Measurements from ENCODE around the gene SASH1.
"Not testable (repeated sequence)": the region's sequence is repeated elsewhere in the genome, so short reads cannot be mapped to it uniquely, and the experiment has no call there.

Gene SASH1

DNA sequence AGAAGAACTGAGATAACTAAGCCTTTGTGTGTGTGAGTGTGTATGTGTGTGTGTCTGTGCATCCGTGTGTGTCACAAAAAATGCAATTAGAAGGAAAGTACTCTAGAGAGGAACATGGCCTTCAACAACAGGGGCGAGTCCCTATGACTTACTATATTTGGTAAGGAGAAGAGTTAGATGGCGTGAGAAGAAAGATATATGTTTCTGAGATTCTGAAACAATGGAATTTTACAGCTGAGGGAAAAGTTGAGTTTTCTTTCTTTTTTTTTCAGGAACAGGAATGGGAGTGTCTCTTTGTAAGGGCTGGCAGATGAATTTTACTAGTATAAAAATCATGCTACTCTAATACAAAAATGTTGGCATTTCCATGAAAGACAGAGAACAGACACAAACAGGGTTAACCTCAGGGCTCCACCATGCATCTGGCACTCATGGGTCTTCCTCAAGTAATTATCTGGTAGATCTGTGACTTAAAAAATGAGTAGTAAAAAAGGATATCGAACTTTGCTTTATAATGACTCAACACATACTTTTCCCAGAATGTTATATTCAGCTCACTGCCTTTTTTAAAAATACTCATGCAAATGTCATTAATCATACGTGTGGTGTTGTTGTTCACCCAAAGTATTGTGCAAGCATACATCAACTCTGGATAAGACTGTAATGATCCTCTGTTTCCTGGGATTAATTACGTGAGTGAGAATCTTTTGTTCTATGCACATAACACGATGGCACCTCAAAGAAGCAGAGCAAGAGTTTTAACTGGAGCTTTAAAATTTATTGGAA lies 12.8 kb upstream of the SASH1 start:
- no peak for FAIRE-seq

DNA sequence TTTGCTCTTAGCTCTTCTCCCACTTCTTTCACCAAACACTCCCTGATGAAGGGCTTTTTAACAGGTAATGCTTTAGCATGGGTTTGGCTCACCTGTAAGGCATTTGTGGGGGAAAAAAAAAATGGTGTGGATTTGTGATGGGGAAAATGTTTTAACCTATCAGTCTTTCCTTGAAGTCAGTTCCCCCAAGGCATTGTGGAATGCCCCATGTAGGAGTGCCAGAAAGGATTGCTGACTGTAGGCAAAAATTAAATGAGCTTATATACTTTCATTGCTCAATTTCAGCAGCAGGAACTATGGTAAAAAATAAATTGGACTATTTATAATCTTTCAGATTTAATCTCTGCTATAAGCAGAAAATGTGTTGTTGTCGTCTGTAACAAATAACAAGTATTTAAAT lies 10.6 kb upstream of the SASH1 start:
- no peak for FAIRE-seq

DNA sequence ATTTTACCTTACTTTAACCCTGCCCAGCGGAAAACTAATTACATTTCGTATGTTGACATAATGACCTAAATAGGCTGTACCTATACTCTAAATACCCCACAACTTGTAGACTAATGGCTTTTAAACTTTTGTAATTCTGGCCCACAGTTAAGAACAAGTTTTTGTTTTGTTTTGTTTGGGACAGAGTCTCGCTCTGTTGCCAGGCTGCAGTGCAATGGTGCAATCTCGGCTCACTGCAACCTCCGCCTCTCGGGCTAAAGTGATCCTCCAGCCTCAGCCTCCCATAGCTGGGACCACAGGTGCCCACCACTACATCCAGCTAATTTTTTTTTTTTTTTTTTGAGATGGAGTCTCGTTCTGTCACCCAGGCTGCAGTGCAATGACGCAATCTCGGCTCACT lies 5.7 kb upstream of the SASH1 start:
- FAIRE-seq: no peak

DNA sequence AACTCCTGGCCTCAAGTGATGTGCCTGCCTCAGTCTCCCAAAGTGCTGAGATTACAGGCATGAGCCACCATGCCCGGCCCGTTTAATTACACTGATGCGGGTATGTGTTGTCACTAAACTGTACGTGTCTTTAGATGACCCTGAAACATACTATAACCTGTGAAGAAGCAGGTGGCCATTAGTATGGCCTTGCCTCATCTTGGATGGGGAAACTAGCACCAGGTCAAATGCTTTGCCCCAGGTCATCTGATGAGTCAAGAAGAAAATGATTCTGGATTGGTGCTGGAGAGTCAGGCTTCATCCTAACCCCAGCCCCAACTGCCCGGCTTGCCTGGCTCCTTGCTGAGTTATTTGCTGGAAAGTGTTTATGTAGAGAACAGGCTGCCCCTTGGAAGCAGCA lies 2.9 kb upstream of the SASH1 start:
- no peak for FAIRE-seq

DNA sequence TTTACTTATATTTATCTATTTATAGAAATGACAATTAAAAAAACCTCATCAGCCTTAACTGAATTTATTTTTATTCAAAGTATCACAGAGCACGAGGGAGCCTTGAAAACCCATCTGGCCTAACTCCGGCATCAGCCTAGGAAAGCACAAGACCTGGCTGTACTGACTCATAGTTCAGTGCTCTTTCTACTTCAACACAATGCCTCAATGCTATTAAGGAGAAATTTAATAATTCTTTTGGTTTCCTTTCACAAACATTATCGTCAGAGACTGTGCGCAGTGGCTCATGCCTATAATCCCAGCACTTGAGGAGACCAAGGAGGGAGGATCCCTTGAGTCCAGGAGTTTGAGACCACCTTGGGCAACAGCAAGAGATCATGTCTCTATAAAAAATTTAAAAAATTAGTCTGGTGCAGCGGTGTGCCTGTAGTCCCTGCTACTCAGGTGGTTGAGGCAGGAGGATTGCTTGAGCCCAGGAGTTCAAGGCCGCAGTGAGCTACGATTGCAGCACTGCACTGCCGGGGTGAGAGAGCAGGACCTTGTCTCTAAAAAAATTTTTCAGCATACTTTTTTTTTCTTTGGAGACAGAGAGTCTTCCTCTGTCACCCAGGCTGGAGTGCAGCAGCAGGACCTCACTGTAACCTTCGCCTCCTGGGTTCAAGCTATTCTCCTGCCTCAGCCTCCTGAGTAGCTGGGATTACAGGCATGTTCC lies 1.9 kb upstream of the SASH1 start:
- FAIRE-seq: no peak

DNA sequence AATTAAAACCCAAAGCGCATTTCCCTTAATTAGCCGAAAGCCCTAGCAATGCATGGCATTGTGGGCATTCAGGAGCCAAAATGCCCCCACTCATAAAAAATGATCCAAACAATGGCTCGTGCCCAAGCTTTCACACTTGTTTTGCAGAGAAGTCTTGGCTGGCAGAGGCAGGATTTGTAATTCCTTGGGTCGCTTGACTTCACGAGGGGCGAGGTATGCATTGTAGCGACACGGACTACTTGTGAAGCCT lies 613 bp upstream of the SASH1 start:
- no peak for FAIRE-seq

DNA sequence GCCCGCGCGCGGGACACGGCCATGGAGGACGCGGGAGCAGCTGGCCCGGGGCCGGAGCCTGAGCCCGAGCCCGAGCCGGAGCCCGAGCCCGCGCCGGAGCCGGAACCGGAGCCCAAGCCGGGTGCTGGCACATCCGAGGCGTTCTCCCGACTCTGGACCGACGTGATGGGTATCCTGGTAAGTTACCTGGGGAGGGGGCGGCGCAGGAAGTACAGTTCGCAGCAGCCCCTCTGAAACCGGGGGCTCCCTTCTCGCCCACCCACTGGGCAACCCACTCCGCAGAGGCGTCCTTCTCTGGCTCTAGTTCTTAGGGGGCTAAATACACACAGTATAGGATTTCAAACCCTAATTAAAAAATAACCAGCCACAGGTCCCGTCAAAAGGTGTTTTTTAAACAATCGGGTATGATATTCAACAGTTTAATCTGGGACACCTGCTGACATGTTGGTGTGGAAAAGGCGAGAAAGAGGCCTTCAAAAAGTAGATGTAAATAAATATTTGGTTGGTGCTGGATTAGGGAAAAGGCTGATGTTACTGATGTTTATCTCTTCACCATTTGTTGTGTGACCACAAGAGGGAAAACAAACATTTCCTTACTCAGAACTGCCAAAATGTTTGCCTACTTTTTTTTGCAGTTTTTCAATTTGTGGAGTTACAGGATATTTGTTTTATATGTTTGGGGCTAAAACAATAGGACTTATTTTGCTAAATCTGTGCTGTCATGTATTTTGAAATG lies 577 bp downstream of the SASH1 start:
- FAIRE-seq: no peak

DNA sequence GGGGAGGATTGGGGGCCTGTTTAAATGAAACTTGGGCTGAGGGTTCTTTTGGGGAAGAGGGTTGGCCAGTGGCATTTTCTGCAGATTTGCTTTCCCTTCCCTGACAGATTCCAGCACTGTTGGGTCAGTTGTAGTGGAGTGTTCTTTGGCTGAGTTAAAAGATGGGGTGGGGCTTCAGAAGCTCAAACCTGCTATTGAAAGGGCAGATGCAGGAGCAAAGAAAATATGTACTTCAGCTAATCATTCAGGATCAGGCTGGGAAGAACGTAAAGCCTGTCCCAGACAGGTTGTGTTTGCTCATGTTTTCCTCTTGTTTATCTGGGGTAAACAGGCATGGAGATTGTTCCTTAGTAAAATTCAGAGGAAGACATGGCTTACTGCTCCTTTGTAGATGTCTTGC lies 2.5 kb downstream of the SASH1 start:
- FAIRE-seq: no peak

DNA sequence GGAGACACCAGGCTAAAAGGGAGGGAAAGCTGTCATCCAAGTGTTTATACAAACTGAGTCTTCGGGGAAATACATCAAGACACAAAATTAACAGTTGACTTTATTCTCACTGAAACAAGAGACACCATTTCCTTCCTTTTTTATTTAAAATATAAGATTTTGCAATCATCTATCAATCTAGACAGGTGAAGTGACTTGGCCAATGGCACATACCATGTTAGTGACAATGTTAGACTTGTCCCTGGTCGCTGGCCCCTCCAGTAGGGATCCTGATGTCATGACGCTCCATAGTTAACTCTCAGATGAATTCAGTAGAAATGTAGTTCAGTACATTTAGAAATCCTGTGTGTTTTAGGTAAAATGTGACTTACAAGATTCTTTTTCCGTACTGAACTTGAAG lies 2.9 kb downstream of the SASH1 start:
- FAIRE-seq: no peak

DNA sequence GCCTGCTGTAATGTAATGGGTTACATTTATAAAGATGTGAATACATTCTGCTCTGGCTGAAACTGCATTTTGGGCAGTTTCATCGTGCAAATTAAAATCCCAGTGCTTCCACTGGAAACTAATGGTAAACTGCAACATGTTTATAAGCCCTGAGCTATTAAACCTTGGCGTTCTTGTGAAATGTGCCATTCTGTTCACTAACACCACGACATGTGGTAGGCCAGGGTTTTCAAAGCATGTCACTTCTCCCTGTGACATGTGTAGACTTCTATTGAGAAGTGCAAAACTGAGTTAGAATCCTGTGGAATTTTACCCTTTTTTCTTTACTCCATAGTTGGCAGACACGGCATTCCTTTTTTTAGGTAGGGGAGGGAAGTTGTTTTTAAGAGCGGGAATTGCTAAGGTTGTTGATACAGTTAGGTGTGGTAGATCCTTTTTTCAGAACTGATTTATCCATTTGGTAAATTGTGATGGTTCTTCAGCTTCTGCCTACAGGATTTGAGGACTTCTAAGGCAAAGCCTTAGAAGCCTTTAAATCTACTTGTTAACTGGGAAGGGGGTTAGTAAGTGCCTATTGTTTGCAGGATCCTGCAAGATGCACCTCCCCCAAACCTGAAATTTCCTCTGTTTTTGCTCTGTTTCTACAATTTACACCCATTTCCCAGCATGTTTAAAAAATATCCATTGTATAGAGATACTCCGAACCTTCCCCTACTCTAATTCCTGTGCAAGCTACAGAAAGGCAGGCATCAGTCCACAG lies 4.2 kb downstream of the SASH1 start:
- FAIRE-seq: no peak

DNA sequence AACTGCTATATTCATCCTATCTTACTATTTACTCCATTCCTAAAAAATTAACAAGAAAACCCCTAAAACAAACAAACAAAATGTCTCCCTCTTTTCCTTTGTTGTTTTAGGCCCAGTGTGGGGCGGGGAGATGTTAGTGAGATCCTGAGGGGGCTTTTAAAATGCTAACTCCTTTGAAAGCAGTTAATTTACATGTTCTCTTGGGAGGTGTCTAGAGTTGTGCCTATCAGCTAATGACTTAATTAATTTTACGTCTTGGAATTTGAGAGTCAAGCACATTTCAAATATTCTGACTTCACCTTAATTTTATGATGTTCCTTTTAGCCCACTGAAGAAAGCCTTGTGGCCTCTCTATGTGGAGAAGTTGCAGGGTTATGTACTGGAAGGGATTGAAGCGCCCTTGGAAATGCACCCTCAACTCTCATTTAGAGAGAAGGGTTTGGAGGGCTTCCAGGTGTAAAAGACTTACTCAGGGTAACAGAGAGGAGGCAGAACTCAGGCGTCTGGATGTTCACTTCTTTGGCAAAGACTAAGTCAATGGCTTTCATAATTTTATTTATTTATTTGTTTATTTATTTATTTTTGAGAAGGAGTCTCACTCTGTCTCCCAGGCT lies 4.9 kb downstream of the SASH1 start:
- FAIRE-seq: no peak

DNA sequence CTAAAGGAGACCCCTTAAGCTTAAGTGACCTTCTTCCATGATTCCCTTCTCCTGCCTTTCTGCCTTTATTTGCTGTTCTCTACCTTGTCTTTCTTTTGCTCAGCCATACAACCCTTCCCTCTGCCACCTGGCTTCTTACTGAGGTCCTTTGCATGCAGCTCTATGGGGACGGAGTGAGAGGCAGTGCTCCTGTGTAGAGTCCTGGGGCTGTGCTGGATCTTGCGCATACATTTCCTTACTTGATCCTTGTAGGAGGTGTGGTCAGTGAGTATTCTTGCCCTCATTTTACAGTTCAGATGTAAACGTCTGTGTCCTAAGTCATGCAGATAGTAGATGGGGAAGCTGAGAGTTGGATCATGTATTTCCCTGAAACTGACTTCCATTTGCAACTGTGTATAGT lies 5.7 kb downstream of the SASH1 start:
- no peak for FAIRE-seq

DNA sequence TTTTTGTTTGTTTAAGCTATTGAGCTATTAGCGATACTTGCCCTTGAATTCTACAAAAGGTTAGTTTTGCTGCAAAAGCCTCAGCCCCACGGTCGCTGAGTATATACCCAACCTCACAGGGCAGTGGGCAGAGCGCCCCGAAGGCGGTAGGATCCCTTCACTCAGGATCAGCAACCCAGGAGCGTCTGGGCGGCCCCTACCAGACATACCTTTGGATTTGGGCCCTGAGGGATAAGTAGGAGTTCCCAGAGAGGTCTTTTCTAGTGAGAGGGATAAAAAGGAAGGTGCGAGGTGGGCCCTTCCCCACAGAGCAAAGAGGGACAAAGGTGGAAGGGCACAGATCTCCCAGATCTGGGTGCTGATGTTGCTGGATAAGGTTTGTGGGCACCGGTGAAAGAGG lies 6.1 kb downstream of the SASH1 start:
- no peak for FAIRE-seq

DNA sequence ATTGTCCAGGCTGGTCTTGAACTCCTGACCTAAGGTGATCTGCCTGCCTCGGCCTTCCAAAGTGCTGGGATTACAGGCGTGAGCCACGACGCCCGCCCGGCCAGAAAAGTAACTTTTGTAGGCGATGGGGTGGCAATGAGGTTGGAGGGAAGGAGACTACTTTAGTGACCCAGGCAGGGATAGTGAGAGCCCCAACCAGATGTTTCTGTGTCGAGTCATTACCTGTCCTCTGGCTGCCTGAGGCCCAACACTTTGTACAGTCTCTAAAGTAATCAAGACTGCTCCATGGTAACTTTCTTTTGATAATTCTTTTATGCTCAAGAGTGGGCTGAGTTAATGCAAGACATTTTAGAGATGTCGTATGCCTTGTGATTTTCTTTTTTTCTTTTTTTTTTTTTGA lies 6.8 kb downstream of the SASH1 start:
- no peak for FAIRE-seq

DNA sequence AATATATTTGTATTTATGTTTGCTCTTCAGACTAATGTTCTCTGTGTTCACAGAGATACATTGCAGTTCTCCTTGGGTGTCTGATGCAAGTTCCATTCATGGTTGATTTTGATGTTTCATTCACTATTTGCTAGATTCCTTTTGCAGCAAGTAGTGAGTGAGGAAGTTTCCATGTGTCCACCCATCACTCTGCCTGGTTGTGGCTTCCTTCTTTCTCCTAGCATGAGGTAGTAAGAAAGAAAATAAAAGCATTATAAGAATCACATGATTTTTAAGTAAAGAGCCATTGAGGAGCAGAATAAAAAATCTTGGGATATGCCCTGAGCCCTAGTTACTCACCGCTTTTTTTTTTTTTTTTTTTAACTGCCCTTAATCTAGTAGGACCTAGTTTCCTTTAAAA lies 8.7 kb downstream of the SASH1 start:
- no peak for FAIRE-seq

DNA sequence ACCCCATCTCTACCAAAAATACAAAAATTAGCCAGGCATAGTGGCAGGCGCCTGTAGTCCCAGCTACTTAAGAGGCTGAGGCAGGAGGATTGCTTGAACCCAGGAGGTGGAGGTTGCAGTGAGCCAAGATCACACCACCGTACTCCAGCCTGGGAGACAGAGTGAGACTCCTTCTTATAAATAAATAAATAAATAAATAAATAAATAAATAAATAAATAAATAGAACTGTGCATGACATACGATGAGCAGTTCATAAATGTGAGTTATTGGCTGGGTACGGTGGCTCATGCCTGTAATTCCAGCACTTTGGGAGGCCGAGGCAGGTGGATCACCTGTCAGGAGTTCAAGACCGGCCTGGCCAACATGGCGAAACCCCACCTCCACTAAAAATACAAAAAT lies 9.8 kb downstream of the SASH1 start:
- not testable (repeated sequence) for FAIRE-seq

DNA sequence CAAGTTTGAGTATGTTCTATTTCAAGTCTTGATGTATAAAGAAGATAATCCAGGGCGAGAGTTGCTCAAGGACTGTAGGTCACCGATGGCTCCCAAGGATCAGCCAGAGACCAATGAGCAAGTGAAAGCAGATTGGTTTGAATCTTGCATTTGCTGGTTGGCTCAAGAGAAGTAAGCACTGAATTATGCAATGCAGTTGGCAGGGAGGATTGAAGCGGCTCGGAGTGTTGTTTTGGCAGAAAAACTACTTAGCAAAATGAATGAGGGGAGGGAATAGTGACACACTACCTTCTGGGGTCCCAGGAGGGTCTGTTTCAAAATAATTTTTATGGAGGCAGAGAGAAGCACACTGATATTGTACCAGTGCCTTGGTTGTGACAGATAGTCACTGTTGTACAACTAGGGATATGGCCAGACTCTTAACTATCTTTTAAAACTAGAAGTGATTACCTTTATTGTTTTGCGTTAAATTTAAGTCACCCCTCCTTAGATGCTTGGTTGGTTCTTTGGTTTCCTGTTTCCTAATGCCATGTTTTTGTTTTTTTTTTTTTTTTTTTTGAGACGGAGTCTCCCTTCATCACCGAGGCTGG lies 15.7 kb downstream of the SASH1 start:
- no peak for FAIRE-seq

DNA sequence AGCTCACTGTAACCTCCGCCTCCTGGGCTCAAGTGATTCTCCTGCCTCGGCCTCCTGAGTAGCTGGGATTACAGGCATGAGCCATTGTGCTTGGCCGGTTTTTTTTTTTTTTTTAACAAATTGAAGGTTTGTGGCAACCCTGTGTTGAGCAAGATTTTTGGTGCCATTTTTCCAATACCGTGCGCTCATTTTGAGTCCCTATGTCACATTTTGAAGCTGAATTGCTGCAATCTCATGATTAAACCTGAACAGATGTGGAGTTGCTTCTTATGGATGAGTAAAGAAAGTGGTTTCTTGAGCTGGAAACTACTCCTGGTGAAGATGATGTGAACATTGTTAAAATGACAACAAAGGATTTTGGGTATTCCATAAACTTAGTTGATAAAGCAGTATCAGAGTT lies 16.6 kb downstream of the SASH1 start:
- no peak for FAIRE-seq

DNA sequence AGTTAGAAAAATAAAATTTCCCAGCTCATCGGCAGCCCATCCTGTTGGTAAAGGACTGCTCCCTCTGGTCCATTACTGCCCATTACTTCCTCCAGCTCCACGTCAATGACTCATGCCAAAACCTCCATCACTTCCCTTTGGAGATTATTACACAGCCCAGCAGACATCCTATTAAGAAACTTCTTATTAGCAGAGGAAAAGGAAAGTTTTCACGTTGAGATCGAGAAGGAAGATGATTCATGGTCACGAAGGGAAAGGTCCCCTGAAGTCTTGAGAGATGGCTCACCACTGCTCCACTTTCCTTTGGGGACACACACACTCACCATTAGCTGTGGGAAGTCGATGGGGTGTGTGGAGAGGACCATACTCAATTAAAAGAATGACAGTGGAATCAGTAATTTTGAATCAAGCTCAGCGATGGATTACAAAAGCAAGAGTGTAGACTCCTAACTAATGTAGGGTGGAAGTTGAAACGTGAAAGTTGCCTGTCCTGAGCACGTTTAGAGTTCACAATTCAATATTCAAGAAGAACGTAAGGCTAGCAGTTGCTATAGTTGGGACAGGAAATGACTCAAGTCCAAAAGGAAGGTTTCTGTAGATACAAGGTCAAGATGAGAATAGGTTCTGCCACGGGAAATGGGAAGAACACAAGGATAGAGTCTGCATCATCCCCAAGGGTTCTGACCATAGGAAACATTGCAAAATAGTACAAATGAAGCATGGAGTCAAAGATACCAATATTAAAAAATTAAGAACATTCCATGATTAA lies 21.6 kb downstream of the SASH1 start:
- no peak for FAIRE-seq

DNA sequence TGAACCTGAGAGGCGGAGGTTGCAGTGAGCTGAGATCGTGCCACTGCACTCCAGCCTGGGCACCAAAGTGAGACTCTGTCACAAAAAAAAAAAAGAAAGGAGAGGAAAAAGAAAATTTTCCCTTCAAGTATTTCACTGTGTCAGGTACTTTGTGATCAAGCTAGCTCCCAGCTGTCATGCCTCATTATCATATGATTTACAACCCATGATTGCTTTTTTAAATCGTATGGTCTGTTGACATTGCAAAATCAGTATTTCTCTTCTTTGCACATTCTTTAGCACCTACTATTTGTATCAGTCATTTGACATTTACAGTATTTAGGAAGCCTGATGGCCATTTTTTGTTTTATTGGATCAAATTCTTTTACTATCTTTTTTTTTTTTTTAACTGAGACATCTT lies 22.4 kb downstream of the SASH1 start:
- FAIRE-seq: no peak

DNA sequence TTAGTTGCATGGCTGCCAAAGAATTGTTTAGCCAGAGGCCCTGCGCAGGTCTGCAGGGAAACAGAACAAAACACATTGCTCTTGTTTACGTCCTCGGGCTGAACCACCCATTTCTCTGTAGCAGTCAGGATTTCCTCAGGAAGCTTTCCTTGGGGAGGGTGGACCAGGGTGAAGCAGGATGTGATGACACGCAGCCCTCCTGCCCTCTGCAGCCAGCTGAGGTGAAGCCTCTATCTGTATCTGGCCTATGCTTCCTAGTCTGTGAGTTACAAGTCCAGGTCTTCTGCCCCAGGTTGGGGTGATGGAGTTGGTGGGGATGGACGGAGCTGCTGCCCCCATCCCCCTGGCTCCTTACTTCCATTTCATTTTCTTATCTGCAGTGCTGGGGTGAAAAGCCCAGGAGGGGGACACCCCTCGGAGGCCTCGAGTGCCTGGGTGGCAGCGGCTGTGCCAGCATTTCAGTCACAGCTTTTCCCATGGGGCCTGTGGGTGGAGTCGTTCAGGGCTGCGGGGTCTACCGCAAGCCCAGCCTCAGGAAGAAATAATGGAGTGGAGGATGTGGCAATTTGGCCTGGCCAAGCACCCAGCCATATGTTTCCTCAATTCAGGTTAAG lies 24.9 kb downstream of the SASH1 start:
- FAIRE-seq: no peak
